Kidney (tissue), 14 donors: ENCODE measurements around the gene MIEF1. TPM values are rescaled to one million over a fixed set of nuclear protein-coding genes. Genes with fewer than 3 reads are reported as not detected.

Source experiments
- DNase-seq, 5 donors: peaks; one replicate each; pipeline ENCODE4 v3.0.0-alpha.2; 2013 to 2020
- FAIRE-seq: peaks from 2 replicates; lab custom pipeline; 2012; peaks lifted over from hg19 to GRCh38; lab: Jason Lieb, UNC
- H3K27ac ChIP-seq, 2 donors: one replicate each; pipeline ENCODE4 v1.7.0; 2013; ENCODE audit warnings: low read depth in 2 of 2, low read length in 2 of 2, inconsistent platforms in 1 of 2
- H3K27me3 ChIP-seq: one replicate; pipeline ENCODE4 v1.7.1; 2013; ENCODE audit warnings: low read length, inconsistent platforms; ENCODE audit not compliant: control insufficient read depth, insufficient read depth
- H3K36me3 ChIP-seq, 3 donors: one replicate each; pipeline versions ENCODE4 v1.7.0 to v1.7.1; 2013; ENCODE audit warnings: low read length in 3 of 3, control low read depth in 1 of 3, inconsistent platforms in 1 of 3; ENCODE audit not compliant: insufficient read depth in 3 of 3, control insufficient read depth in 2 of 3
- H3K4me1 ChIP-seq, 3 donors: one replicate each; pipeline versions ENCODE4 v1.7.0 to v1.7.1; 2013; ENCODE audit warnings: low read length in 3 of 3, inconsistent platforms in 1 of 3, low read depth in 1 of 3; ENCODE audit not compliant: control insufficient read depth in 2 of 3, insufficient read depth in 2 of 3
- H3K4me3 ChIP-seq, 3 donors: one replicate each; pipeline versions ENCODE4 v1.7.0 to v1.8.1; 2013; ENCODE audit warnings: low read length in 3 of 3, control low read depth in 1 of 3, inconsistent platforms in 1 of 3
- H3K9ac ChIP-seq, 3 donors: one replicate each; pipeline versions ENCODE4 v1.7.0 to v1.7.1; 2013; ENCODE audit warnings: low read length in 3 of 3, control low read depth in 1 of 3, inconsistent platforms in 1 of 3
- H3K9me3 ChIP-seq, 3 donors: one replicate each; pipeline versions ENCODE4 v1.7.0 to v1.7.1; 2013; ENCODE audit warnings: low read length in 3 of 3, control low read depth in 1 of 3, inconsistent platforms in 1 of 3; ENCODE audit not compliant: control insufficient read depth in 2 of 3, insufficient read depth in 1 of 3
- CTCF ChIP-seq: IDR thresholded peaks from 3 replicates; pipeline ENCODE4 v1.5.1; 2012; ENCODE audit warnings: mild to moderate bottlenecking, moderate library complexity, borderline replicate concordance; ENCODE audit not compliant: insufficient read depth; ENCODE audit errors: extremely low read depth
- intact Hi-C: fragments of 100-400 bp; cut with DNase I; formaldehyde crosslinking; loops from one replicate; pipeline ENCODE4 v1.11.1; 2022
- polyA plus RNA-seq: library from polyadenylated mRNA; stranded (reverse); fragments of 350-450 nt; fragmentation: Illumina TruSeq; extraction: RNeasy Lipid Tissue Mini Kit (QIAGEN cat#74804); gene quantifications from one replicate; pipeline ENCODE4 v1.2.3, GENCODE V29; 2014; ENCODE audit warnings: low read depth, low replicate concordance; ENCODE audit not compliant: insufficient read depth
- total RNA-seq: library from RNA; stranded (reverse); fragmentation: NEBNext Ultra II Directional; extraction: Animal tissue kit (Norgen Biotek cat#: 25700); gene quantifications from one replicate; pipeline ENCODE4 v1.2.1, GENCODE V29; 2021
- donor health status: control.
- donor health status: control.
- donor health status: control.
- donor health status: control.
- donor health status: control.
- donor health status: DM: yes; HTN: yes; CAD: no.
- donor health status: Normal renal cell carcinoma (clear cell type).

Gene MIEF1
- total and polyA plus RNA-seq, 2 donors from 2014 or later, result 13.0 to 27.9 TPM

DNA sequence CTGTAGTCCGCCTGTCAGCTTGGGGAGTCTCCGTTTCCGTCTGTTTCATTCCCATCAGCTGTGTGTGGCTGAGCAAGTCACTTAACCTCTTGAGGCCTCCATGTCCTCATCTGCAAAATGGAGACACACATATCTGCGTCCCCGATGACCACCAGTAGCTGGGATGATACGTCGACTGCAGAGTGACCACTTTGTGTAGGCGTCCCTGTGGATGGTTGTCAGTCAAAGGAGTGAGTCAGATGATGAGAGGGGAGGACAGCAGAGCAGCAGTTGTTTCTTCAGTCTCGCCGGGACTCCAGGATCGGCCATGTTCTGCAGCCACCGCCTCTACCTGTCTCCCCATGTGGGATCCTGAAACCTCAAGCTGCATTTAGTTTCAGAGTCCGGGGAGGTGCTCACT lies 25.4 kb upstream of the MIEF1 start:
- DNase-seq, result peak in 1 of 5 donors; percentile 29
- Histone ChIP-seq H3K36me3 (peaks cover 0 to 2% (median 0%) of the 10 kb centered on the region in 3 donors), H3K27me3 (no peaks in the 10 kb centered on the region), H3K9ac (no peak overlapping the region), H3K27ac (no peak overlapping the region), H3K4me1 (peaks cover 5 to 20% (median 18%) of the 10 kb centered on the region in 3 donors), H3K4me3 (no peak overlapping the region), H3K9me3 (no peaks in the 10 kb centered on the region)
- TF ChIP-seq CTCF, result no peak
- intact Hi-C loops, result no loop called here
- FAIRE-seq, result no peak

DNA sequence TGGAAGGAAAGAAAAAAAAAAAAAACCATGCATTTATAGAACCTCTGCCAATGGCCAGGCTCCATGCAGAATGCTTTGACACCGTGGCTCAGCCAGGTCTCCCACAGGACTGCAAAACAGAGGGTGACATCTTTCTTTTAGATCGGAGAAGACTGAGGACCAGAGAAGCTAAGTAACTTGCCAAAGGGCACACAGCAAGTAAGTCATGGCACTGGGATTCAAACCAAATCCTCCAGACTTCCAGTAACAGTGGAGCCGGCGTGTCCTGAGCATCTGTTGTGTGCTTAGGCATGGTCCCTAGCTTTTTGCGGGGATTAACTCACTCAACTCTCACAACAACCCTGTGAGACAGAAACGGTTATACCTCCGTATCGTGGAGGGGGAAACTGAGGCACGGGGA lies 24.5 kb upstream of the MIEF1 start:
- Histone ChIP-seq H3K9ac (no peak overlapping the region), H3K9me3 (no peaks in the 10 kb centered on the region), H3K4me1 (peaks cover 5 to 12% (median 9%) of the 10 kb centered on the region in 3 donors), H3K27ac (no peak overlapping the region), H3K36me3 (peaks cover 0 to 2% (median 0%) of the 10 kb centered on the region in 3 donors), H3K4me3 (no peak overlapping the region), H3K27me3 (no peaks in the 10 kb centered on the region)
- intact Hi-C loops, result no loop called here
- DNase-seq (no peak), FAIRE-seq (no peak)
- no peak for TF ChIP-seq CTCF

GRCh38 chr22:39478441-39478850 lies 23.6 kb upstream of the MIEF1 start:
- TF ChIP-seq CTCF, result no peak
- Histone ChIP-seq H3K27me3 (no peaks in the 10 kb centered on the region), H3K27ac (no peak overlapping the region), H3K36me3 (peaks cover 0 to 2% (median 0%) of the 10 kb centered on the region in 3 donors), H3K4me1 (peaks cover 0 to 6% (median 3%) of the 10 kb centered on the region in 3 donors), H3K4me3 (no peak overlapping the region), H3K9me3 (no peaks in the 10 kb centered on the region), H3K9ac (no peak overlapping the region)
- intact Hi-C loops, result no loop called here
- FAIRE-seq (no peak), DNase-seq (peak in 4 of 5 donors; percentile 60 to 72 (median 68))

DNA sequence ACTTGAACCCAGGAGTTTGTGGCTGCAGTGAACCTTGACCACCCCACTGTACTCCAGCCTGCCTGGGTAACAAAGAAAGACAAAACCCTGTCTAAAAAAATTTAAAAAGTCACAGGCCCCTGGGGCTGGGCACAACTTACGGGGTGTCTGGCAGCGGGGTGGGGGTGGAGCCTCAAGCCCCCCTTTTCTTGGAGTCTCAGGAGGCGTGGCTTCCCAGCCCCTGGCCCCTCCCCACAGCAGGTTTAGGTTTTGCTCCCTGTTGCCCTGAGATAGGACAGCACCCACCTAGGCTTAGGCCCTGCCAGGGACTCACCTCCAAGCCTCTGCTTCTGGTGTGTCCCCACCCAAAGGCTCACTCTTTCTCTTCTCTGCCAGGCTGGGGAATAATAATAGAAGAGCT lies 22.8 kb upstream of the MIEF1 start:
- Histone ChIP-seq H3K9me3 (no peaks in the 10 kb centered on the region), H3K4me1 (peaks cover 0 to 3% (median 2%) of the 10 kb centered on the region in 3 donors), H3K36me3 (peaks cover 0 to 2% (median 0%) of the 10 kb centered on the region in 3 donors), H3K9ac (no peak overlapping the region), H3K27ac (no peak overlapping the region), H3K4me3 (no peak overlapping the region), H3K27me3 (no peaks in the 10 kb centered on the region)
- peak in 1 of 5 donors; percentile 51 for DNase-seq
- intact Hi-C loops, result no loop called here
- TF ChIP-seq CTCF, result no peak
- no peak for FAIRE-seq
